Bronchial epithelial cell (primary cell): ENCODE data around the gene STAT4. TPM values are rescaled to one million over a fixed set of nuclear protein-coding genes. Genes with fewer than 3 reads are reported as not detected.
"Not testable (repeated sequence)": the region's sequence is repeated elsewhere in the genome, so short reads cannot be mapped to it uniquely, and the experiment has no call there.

Experiments used
- DNase-seq: peaks from one replicate; pipeline ENCODE4 v3.0.0-alpha.2; 2010; ENCODE audit warnings: low read depth
- FAIRE-seq: peaks from 2 replicates; lab custom pipeline; 2011; peaks lifted over from hg19 to GRCh38; lab: Jason Lieb, UNC
- H3K27me3 ChIP-seq: 2 replicates; pipeline ENCODE4 v1.5.1; 2011; ENCODE audit warnings: low read length; ENCODE audit not compliant: control insufficient read depth, insufficient read depth
- H3K36me3 ChIP-seq: 2 replicates; pipeline ENCODE4 v1.5.1; 2011; ENCODE audit warnings: low read length; ENCODE audit not compliant: control insufficient read depth, insufficient read depth
- H3K4me3 ChIP-seq: 2 replicates; pipeline ENCODE4 v1.5.1; 2011; ENCODE audit warnings: mild to moderate bottlenecking, low read depth, low read length, control low read depth
- CTCF ChIP-seq: IDR thresholded peaks from 2 replicates; pipeline ENCODE4 v1.5.1; 2011; ENCODE audit warnings: mild to moderate bottlenecking, moderate library complexity, low read length, control low read depth, inconsistent platforms; ENCODE audit not compliant: insufficient read depth, severe bottlenecking
- total RNA-seq: library from RNA; depleted of rRNA; stranded (reverse); fragments of >200 nt; gene quantifications from 2 replicates; pipeline ENCODE4 v1.2.1, GENCODE V29; 2014

The STAT4 gene
- total RNA-seq, 1 donor from 2014 or later = 7.1 TPM

DNA sequence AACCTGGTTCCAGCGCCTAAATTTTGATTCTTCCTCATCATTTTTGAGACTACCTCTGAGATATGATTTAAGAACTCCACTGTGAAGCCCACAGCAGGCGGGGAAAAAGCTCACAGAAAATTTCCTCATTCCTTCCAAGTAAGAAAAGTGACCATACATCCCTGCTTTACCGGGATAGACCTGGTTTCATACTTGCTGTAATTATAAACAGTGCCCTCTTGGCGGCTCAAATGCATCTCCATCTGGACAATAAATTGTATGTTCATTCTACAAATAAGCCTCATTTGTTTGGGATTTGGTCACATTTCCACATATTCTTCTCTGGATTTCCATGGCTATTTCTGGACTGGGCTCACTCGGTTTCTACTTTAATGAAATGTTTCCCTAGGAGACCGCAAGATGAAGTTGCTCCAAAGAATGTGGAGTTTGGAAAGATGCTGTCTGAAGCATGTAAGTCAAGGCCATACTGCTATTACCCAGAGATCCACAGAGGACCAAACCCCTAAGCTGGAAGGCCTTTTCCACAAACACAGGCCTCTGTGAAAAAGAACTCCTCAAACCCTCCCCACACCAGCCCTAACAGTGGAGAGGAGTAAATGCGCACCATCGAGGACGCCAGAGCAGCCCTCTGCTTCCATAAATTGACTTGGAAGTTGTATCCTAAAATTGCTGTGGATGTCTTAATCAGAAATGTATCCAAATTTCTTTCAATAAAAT, 150.7 kb downstream of the STAT4 start:
- peaks cover 28% of the 10 kb centered on the region for H3K36me3 ChIP-seq
- no peak for TF ChIP-seq CTCF
- no peak overlapping the region for H3K4me3 ChIP-seq
- H3K27me3 ChIP-seq = no peaks in the 10 kb centered on the region
- DNase-seq (no peak), FAIRE-seq (no peak)

GRCh38 chr2:190999058-190999457, 151.7 kb downstream of the STAT4 start:
- peaks cover 26% of the 10 kb centered on the region for H3K36me3 ChIP-seq

GRCh38 chr2:190997526-190998113, 153.2 kb downstream of the STAT4 start:
- Histone ChIP-seq H3K4me3 (no peak overlapping the region), H3K36me3 (peaks cover 23% of the 10 kb centered on the region), H3K27me3 (no peaks in the 10 kb centered on the region)
- FAIRE-seq = no peak
- DNase-seq = no peak
- TF ChIP-seq CTCF = no peak

More at GRCh38 chr2:190999058-190999457, 151.7 kb downstream of the STAT4 start:
- DNase-seq (no peak), FAIRE-seq (no peak)
- no peak for TF ChIP-seq CTCF
- Histone ChIP-seq H3K27me3 (no peaks in the 10 kb centered on the region), H3K4me3 (no peak overlapping the region)

DNA sequence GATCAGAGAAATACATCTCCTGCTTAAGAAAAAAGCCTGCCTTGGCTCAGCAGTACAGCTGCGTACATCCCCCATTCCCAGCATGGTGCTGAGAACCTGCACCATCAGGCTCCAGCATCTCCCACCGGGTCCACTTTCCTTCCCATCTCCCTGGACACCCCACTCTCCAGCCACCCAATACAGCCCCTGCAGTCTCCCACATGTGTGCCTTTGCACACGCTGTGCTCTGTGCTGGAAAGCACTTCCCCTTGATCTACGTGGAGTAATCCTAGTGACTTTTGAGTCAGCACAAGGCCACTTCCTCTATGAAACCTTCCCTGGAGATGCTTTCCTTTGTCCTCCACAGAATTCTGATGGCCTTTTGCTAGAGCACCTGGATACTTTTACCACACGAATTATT, 153.8 kb downstream of the STAT4 start:
- H3K4me3 ChIP-seq = no peak overlapping the region
- FAIRE-seq = no peak
- H3K27me3 ChIP-seq = no peaks in the 10 kb centered on the region
- no peak for DNase-seq
- no peak for TF ChIP-seq CTCF
- peaks cover 23% of the 10 kb centered on the region for H3K36me3 ChIP-seq

- Histone ChIP-seq H3K27me3 (no peaks in the 10 kb centered on the region), H3K36me3 (peaks cover 24% of the 10 kb centered on the region), H3K4me3 (no peak overlapping the region)
- DNase-seq = peak; percentile 33
- peak; percentile 72 for TF ChIP-seq CTCF
- FAIRE-seq = no peak
These were observed 154.4 kb downstream of the STAT4 start for GRCh38 chr2:190996338-190996946.

DNA sequence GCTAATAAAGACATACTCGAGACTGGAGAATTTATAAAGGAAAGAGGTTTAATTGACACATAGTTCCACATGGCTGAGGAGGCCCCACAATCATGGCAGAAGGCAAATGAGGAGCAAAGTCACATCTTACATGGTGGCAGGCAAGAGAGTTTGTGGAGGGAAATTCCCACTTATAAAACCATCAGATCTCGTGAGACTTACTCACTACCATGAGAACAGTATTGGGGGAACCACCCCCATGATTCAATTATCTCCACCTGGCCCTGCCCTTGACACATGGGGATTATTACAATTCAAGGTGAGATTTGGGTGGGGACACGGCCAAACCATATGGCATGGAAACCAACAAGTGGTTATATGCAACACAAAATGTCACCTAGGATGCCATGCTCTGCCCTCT, 155.5 kb downstream of the STAT4 start:
- DNase-seq, H3K4me3 ChIP-seq, FAIRE-seq, H3K27me3 ChIP-seq: not testable (repeated sequence)
- H3K36me3 ChIP-seq = peaks cover 26% of the 10 kb centered on the region
